SK-N-SH (cell line): ENCODE data around the gene SPINT2. TPM values are rescaled to one million over a fixed set of nuclear protein-coding genes. Genes with fewer than 3 reads are reported as not detected.

Experiments
- CTCF ChIA-PET: fragments of 300-600, 350-600 bp; formaldehyde crosslinking; extraction: SDS; loops from one replicate; lab custom pipeline; 2021; lab: Yijun Ruan, JAX
- POLR2A ChIA-PET: fragments of 350-600 bp; sonication (Branson Sonifier 250); formaldehyde crosslinking; extraction: SDS; loops from one replicate; lab custom pipeline; 2020; ENCODE audit warnings: antibody characterized with exemption, inconsistent platforms; lab: Yijun Ruan, JAX
- DNase-seq: peaks from one replicate; pipeline ENCODE4 v3.0.0; 2012
- H2AFZ ChIP-seq: fragments of 200-600 bp; sonication (generic); 2 replicates; pipeline ENCODE4 v1.8.1; 2016; ENCODE audit warnings: antibody characterized with exemption, mild to moderate bottlenecking, low read depth
- H3F3A ChIP-seq: fragments of 200-600 bp; sonication (generic); replicated peaks from 2 replicates; pipeline ENCODE3; 2016; ENCODE audit warnings: antibody characterized with exemption, mild to moderate bottlenecking; ENCODE audit not compliant: insufficient read depth
- H3K27ac ChIP-seq, 2 experiments: fragments of 200-500 bp in 1 of 2; fragments of 200-600 bp in 1 of 2; sonication (Bioruptor generic) in 1 of 2; sonication (generic), shearing (Covaris generic) in 1 of 2; 2 replicates each; pipeline versions ENCODE4 v1.5.1 to v1.6.1; 2014 to 2016; ENCODE audit warnings: low read depth in 2 of 2, inconsistent platforms in 1 of 2, low read length in 1 of 2, mild to moderate bottlenecking in 1 of 2, mixed read lengths in 1 of 2
- H3K27me3 ChIP-seq: fragments of 200-600 bp; sonication (generic), shearing (Covaris generic); 2 replicates; pipeline ENCODE4 v1.6.1; 2016; ENCODE audit warnings: mixed run types; ENCODE audit not compliant: insufficient read depth
- H3K36me3 ChIP-seq, 2 experiments: fragments of 200-500 bp in 1 of 2; fragments of 200-600 bp in 1 of 2; sonication (Bioruptor generic) in 1 of 2; sonication (generic) in 1 of 2; replicated peaks in 1 of 2; 2 replicates each; pipeline versions ENCODE3 to v1.5.1; 2014 to 2016; ENCODE audit warnings: low read length in 1 of 2, mild to moderate bottlenecking in 1 of 2; ENCODE audit not compliant: insufficient read depth in 2 of 2, control insufficient read depth in 1 of 2
- H3K4me1 ChIP-seq, 2 experiments: fragments of 200-500 bp in 1 of 2; fragments of 200-600 bp in 1 of 2; sonication (Bioruptor generic) in 1 of 2; sonication (generic), shearing (Covaris generic) in 1 of 2; 2 replicates each; pipeline versions ENCODE4 v1.5.1 to v1.6.1; 2014 to 2016; ENCODE audit warnings: low read depth in 1 of 2, low read length in 1 of 2, mixed run types in 1 of 2; ENCODE audit not compliant: insufficient read depth in 2 of 2, control insufficient read depth in 1 of 2
- H3K4me2 ChIP-seq: fragments of 200-600 bp; sonication (generic), shearing (Covaris generic); 2 replicates; pipeline ENCODE4 v1.6.1; 2017; ENCODE audit warnings: mixed run types
- H3K4me3 ChIP-seq, 2 experiments: fragments of 200-500 bp in 1 of 2; fragments of 200-600 bp in 1 of 2; sonication (Bioruptor generic) in 1 of 2; sonication (generic), shearing (Covaris generic) in 1 of 2; 2 replicates each; pipeline versions ENCODE4 v1.5.1 to v1.8.1; 2014 to 2016; ENCODE audit warnings: low read depth in 2 of 2, inconsistent platforms in 1 of 2, low read length in 1 of 2, mild to moderate bottlenecking in 1 of 2, mixed read lengths in 1 of 2, moderate library complexity in 1 of 2
- H3K79me2 ChIP-seq: fragments of 200-600 bp; sonication (generic); 2 replicates; pipeline ENCODE4 v1.8.1; 2017; ENCODE audit warnings: mild to moderate bottlenecking; ENCODE audit not compliant: insufficient read depth
- H3K9ac ChIP-seq: fragments of 200-600 bp; sonication (generic); 2 replicates; pipeline ENCODE4 v1.6.1; 2017; ENCODE audit warnings: mixed run types
- H3K9me2 ChIP-seq: fragments of 200-600 bp; sonication (generic); 2 replicates; pipeline ENCODE4 v1.6.1; 2017; ENCODE audit warnings: mixed run types
- H3K9me3 ChIP-seq: fragments of 200-600 bp; sonication (generic); 2 replicates; pipeline ENCODE4 v1.6.1; 2017; ENCODE audit warnings: mixed run types, mild to moderate bottlenecking, moderate library complexity
- H4K20me1 ChIP-seq: fragments of 200-600 bp; sonication (generic); 2 replicates; pipeline ENCODE4 v1.6.1; 2017; ENCODE audit warnings: mild to moderate bottlenecking, mixed run types; ENCODE audit not compliant: insufficient read depth
- ELF1 ChIP-seq: IDR thresholded peaks from 2 replicates; pipeline ENCODE4 v1.4.0; 2012
- EP300 ChIP-seq, 2 experiments: IDR thresholded peaks; 2 replicates each; pipeline versions ENCODE4 v1.4.0 to v1.6.1; 2012; ENCODE audit warnings: borderline replicate concordance in 1 of 2, low read depth in 1 of 2, low read length in 1 of 2
- EZH2phosphoT487 ChIP-seq: fragments of 200-600 bp; sonication (generic); IDR thresholded peaks from 2 replicates; pipeline ENCODE4 v1.6.1; 2017; ENCODE audit warnings: low read depth, mixed run types, mild to moderate bottlenecking, antibody characterized with exemption, moderate library complexity, borderline replicate concordance
- FOXM1 ChIP-seq: IDR thresholded peaks from 2 replicates; pipeline ENCODE4 v1.4.0; 2012; ENCODE audit warnings: low read depth, mild to moderate bottlenecking
- GATA2 ChIP-seq: sonication (generic); formaldehyde crosslinking; IDR thresholded peaks from 2 replicates; pipeline ENCODE4 v1.5.0; 2020; ENCODE audit warnings: mild to moderate bottlenecking, missing genetic modification reagents
- NFIC ChIP-seq: IDR thresholded peaks from 2 replicates; pipeline ENCODE4 v1.4.0; 2012; ENCODE audit warnings: borderline replicate concordance
- NRF1 ChIP-seq: IDR thresholded peaks from 2 replicates; pipeline ENCODE4 v1.6.1; 2012; ENCODE audit warnings: low read depth, mild to moderate bottlenecking, low read length
- POLR2AphosphoS5 ChIP-seq: IDR thresholded peaks from 2 replicates; pipeline ENCODE4 v1.6.1; 2012; ENCODE audit warnings: low read depth, low read length
- RFX5 ChIP-seq: IDR thresholded peaks from 2 replicates; pipeline ENCODE4 v1.6.1; 2012; ENCODE audit warnings: mild to moderate bottlenecking, improper control_type of control experiment, low read length
- RXRA ChIP-seq: IDR thresholded peaks from 2 replicates; pipeline ENCODE4 v1.4.0; 2012; ENCODE audit warnings: low read depth, mild to moderate bottlenecking, borderline replicate concordance
- TCF12 ChIP-seq: IDR thresholded peaks from 2 replicates; pipeline ENCODE4 v1.4.0; 2012
- WGBS: methylation state at CpG from one replicate; pipeline ENCODE4 v1.1.6; 2017; ENCODE audit warnings: low lambda C conversion rate; 5-methylcytosine and 5-hydroxymethylcytosine counted together
- polyA plus RNA-seq, 3 experiments: library from polyadenylated mRNA; depleted of rRNA; stranded (reverse); fragments of >200 nt; gene quantifications; 2 replicates each; pipeline ENCODE4 v1.2.3, GENCODE V29; 2012
- TF ChIP-seq, protein P1 (sequence below): fragments of 200-600 bp; sonication (generic); IDR thresholded peaks from 2 replicates; pipeline ENCODE4 v1.6.1; 2017; ENCODE audit warnings: antibody characterized with exemption, mild to moderate bottlenecking, moderate library complexity
- TF ChIP-seq, protein P2 (sequence below): IDR thresholded peaks from 2 replicates; pipeline ENCODE4; 2012
- TF ChIP-seq, protein P3 (sequence below): IDR thresholded peaks from 2 replicates; pipeline ENCODE4 v1.4.0; 2012; ENCODE audit warnings: low read depth, borderline replicate concordance
- TF ChIP-seq, protein P4 (sequence below): IDR thresholded peaks from 2 replicates; pipeline ENCODE4 v1.6.1; 2012; ENCODE audit warnings: mild to moderate bottlenecking, low read depth, low read length, moderate library complexity

SPINT2 gene
- polyA plus RNA-seq, 1 of the 3 experiments (the other 2 are of a cell fraction), result 1.0 TPM

DNA sequence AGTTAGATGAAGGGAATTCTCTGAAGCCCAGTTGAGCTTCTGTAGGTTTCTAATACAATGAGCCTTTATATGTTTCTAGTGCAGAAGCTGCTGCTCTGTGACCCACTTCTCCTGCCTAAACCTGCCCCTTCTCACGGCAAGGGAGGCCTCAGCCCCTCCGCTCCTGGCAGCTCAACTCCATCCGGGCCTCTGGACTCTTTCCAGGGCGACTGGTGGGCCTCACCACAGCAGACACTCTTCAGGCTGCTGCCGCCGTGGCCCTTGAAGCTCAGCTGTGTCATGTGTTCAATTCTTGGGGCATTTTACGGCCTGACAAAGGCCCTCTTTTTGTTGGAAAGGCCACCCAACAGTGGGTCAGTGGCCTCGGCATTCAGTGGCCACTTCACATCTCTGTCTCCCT, 29.7 kb downstream of the SPINT2 start:
- H3K4me2 ChIP-seq, result no peak overlapping the region
- H4K20me1 ChIP-seq, result no peaks in the 10 kb centered on the region
- peaks cover under 1% of the 10 kb centered on the region for H3F3A ChIP-seq
- no peak overlapping the region for H3K4me3 ChIP-seq
- ChIA-PET POLR2A (no interaction called here), CTCF (interaction anchor here (1.0 kb wide), 1 partner anchor 50 kb away, joined by 3 read pairs; no protein-coding TSS in a partner anchor)
- H3K27ac ChIP-seq, result no peak overlapping the region
- 76% methylated on average over 8 of the region's 8 CpGs for WGBS
- no peaks in the 10 kb centered on the region for H3K79me2 ChIP-seq
- no peak overlapping the region for H2AFZ ChIP-seq
- DNase-seq, result no peak
- H3K9me3 ChIP-seq, result no peaks in the 10 kb centered on the region
- no peaks in the 10 kb centered on the region for H3K27me3 ChIP-seq
- H3K9me2 ChIP-seq, result no peaks in the 10 kb centered on the region
- H3K4me1 ChIP-seq, result no peaks in the 10 kb centered on the region; a peak in 1 of 4 replicates
- no peak overlapping the region for H3K9ac ChIP-seq
- no peaks in the 10 kb centered on the region for H3K36me3 ChIP-seq
- TF ChIP-seq, protein P1, sequence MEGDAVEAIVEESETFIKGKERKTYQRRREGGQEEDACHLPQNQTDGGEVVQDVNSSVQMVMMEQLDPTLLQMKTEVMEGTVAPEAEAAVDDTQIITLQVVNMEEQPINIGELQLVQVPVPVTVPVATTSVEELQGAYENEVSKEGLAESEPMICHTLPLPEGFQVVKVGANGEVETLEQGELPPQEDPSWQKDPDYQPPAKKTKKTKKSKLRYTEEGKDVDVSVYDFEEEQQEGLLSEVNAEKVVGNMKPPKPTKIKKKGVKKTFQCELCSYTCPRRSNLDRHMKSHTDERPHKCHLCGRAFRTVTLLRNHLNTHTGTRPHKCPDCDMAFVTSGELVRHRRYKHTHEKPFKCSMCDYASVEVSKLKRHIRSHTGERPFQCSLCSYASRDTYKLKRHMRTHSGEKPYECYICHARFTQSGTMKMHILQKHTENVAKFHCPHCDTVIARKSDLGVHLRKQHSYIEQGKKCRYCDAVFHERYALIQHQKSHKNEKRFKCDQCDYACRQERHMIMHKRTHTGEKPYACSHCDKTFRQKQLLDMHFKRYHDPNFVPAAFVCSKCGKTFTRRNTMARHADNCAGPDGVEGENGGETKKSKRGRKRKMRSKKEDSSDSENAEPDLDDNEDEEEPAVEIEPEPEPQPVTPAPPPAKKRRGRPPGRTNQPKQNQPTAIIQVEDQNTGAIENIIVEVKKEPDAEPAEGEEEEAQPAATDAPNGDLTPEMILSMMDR, result no peak
- TF ChIP-seq EZH2phosphoT487, result no peak
- no peak for TF ChIP-seq NFIC
- no peak for TF ChIP-seq EP300 (IDR thresholded peaks at IDR 0.05; ENCODE audit: borderline replicate concordance in 1 of 2, low read depth in 1 of 2, low read length in 1 of 2)
- no peak for TF ChIP-seq RFX5
- TF ChIP-seq FOXM1, result no peak

DNA sequence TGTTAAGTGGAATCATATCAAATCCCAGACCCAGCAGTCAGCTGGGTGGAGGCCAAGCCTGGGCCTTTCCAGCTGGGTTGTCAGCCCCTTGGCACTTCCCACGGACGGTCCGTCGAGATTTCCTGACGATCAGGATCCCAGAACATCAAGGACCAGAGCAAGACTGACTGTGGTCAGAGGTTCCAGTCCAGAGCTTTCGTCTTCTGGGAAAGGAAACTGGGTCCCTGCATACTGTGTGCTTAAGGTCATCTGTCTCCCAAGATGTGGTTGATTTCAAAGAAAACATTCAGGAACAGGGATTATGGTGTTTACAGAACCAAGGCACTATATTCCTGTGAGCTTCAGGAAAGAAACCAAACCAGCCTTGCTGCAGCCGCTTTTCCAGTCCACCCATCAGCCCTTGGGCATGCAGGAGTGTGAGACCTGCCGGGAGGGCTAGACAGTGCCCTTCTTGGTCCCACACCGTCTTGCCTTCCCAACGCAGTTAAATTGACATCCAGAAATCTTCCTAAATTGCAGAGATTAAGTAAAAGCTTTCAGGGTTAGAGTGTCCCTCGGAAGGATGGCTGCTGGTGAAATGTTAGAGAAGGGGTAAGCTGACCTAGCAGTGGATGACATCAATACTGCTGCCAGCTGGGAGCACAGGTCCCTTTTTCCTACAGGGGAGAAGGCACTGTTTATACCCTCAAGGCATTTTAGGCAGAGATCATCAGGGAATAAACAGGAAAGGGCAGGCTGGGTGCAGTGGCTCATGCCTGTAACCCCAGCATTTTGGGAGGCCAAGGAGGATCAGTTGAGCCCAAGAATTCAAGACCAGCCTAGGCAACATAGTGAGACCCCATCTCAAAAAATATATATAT, 34.7 kb downstream of the SPINT2 start:
- POLR2A ChIA-PET, result no interaction called here
- H3K79me2 ChIP-seq, result no peaks in the 10 kb centered on the region
- no peaks in the 10 kb centered on the region; a peak in 1 of 4 replicates for H3K4me1 ChIP-seq
- 75% methylated on average over 11 of the region's 11 CpGs for WGBS
- no peak overlapping the region for H2AFZ ChIP-seq
- H3K36me3 ChIP-seq, result no peaks in the 10 kb centered on the region
- CTCF ChIA-PET, result interaction anchor here (0.7 kb wide), 1 partner anchor 55 kb away, joined by 4 read pairs; no protein-coding TSS in a partner anchor
- peaks cover 22% of the 10 kb centered on the region for H3F3A ChIP-seq
- DNase-seq, result no peak
- TF ChIP-seq GATA2 (CRISPR knock-in tag) (no peak), RXRA (no peak), POLR2AphosphoS5 (no peak), EP300 (IDR thresholded peaks at IDR 0.05; ENCODE audit: borderline replicate concordance in 1 of 2, low read depth in 1 of 2, low read length in 1 of 2) (no peak), ELF1 (no peak), TCF12 (no peak), NRF1 (no peak)
- TF ChIP-seq, protein P2, sequence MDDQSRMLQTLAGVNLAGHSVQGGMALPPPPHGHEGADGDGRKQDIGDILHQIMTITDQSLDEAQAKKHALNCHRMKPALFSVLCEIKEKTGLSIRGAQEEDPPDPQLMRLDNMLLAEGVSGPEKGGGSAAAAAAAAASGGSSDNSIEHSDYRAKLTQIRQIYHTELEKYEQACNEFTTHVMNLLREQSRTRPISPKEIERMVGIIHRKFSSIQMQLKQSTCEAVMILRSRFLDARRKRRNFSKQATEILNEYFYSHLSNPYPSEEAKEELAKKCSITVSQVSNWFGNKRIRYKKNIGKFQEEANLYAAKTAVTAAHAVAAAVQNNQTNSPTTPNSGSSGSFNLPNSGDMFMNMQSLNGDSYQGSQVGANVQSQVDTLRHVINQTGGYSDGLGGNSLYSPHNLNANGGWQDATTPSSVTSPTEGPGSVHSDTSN, result no peak
- TF ChIP-seq, protein P3, sequence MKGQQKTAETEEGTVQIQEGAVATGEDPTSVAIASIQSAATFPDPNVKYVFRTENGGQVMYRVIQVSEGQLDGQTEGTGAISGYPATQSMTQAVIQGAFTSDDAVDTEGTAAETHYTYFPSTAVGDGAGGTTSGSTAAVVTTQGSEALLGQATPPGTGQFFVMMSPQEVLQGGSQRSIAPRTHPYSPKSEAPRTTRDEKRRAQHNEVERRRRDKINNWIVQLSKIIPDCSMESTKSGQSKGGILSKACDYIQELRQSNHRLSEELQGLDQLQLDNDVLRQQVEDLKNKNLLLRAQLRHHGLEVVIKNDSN, result no peak
- TF ChIP-seq, protein P4, sequence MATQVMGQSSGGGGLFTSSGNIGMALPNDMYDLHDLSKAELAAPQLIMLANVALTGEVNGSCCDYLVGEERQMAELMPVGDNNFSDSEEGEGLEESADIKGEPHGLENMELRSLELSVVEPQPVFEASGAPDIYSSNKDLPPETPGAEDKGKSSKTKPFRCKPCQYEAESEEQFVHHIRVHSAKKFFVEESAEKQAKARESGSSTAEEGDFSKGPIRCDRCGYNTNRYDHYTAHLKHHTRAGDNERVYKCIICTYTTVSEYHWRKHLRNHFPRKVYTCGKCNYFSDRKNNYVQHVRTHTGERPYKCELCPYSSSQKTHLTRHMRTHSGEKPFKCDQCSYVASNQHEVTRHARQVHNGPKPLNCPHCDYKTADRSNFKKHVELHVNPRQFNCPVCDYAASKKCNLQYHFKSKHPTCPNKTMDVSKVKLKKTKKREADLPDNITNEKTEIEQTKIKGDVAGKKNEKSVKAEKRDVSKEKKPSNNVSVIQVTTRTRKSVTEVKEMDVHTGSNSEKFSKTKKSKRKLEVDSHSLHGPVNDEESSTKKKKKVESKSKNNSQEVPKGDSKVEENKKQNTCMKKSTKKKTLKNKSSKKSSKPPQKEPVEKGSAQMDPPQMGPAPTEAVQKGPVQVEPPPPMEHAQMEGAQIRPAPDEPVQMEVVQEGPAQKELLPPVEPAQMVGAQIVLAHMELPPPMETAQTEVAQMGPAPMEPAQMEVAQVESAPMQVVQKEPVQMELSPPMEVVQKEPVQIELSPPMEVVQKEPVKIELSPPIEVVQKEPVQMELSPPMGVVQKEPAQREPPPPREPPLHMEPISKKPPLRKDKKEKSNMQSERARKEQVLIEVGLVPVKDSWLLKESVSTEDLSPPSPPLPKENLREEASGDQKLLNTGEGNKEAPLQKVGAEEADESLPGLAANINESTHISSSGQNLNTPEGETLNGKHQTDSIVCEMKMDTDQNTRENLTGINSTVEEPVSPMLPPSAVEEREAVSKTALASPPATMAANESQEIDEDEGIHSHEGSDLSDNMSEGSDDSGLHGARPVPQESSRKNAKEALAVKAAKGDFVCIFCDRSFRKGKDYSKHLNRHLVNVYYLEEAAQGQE, result no peak
- no peak overlapping the region for H3K4me3 ChIP-seq
- H3K27me3 ChIP-seq, result no peaks in the 10 kb centered on the region
- no peak overlapping the region for H3K4me2 ChIP-seq
- H3K9me2 ChIP-seq, result no peaks in the 10 kb centered on the region
- H4K20me1 ChIP-seq, result no peaks in the 10 kb centered on the region
- no peaks in the 10 kb centered on the region for H3K9me3 ChIP-seq
- H3K27ac ChIP-seq, result no peak overlapping the region
- no peak overlapping the region for H3K9ac ChIP-seq
